GM19240 (cell line): Measurements from ENCODE around the gene LIG1.
"Not testable (repeated sequence)": the region's sequence is repeated elsewhere in the genome, so short reads cannot be mapped to it uniquely, and the experiment has no call there.

Experiments
- DNase-seq: peaks from one replicate; pipeline ENCODE4 v3.0.0; 2011; ENCODE audit warnings: low spot score; ENCODE audit not compliant: insufficient read length

Gene LIG1

DNA sequence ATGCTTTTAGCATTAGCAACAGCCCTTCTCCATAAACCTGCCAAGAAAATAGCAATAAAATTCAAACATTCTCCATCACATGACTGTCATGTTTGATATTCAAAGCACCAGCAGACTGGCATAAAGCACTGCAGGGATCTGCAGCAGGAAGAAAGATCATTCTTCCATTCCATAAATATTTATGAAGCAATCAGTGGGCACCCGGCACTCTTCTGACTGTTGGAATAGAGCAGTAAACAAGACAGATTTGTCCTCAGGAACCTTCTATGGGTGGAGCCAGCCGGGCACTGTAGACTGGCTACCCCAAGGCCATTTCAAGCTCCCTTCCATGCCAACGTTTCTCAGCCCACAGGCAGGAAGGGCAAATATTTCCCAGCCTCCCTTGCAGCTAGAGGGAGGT, 85.1 kb downstream of the LIG1 start:
- DNase-seq: no peak

DNA sequence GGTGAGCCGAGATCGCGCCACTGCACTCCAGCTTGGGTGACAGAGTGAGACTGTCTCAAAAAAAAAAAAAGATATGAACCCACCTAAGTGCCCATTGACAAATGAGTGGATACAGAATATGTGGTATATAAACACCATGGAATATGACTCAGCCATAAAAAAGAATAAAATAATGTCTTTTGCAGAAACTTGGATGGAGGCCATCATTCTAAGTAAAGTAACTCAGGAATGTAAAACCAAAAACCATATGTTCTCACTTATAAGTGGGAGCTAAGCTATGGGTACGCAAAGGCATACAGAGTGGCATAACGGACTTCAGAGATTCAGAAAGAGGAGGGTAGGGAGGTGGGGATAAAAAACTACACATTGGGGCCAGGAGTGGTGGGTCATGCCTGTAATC, 89.0 kb downstream of the LIG1 start:
- no peak for DNase-seq

DNA sequence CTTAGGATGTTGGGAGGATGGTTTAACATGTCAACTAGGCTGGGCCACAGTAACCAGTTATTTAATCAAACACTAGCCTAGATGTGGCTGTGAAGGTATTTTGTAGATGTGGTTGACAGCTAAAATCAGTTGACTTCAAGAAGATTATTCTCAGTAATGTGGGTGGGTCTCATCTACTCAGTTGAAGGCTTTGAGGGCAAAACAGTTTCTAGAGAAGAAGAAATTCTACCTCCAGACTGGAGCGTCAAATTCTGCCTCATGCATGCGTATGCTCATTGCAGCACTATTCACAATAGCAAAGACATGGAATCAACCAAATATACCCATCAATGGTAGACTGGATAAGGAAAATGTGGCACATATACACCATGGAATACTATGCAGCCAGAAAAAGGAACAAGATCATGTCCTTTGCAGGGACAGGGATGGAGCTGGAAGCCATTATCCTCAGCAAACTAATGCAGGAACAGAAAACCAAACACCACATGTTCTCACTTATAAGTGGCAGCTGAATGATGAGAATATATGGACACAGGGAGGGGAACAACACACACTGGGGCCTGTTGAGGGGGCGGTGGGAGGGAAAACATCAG, 99.9 kb downstream of the LIG1 start:
- DNase-seq: not testable (repeated sequence)

DNA sequence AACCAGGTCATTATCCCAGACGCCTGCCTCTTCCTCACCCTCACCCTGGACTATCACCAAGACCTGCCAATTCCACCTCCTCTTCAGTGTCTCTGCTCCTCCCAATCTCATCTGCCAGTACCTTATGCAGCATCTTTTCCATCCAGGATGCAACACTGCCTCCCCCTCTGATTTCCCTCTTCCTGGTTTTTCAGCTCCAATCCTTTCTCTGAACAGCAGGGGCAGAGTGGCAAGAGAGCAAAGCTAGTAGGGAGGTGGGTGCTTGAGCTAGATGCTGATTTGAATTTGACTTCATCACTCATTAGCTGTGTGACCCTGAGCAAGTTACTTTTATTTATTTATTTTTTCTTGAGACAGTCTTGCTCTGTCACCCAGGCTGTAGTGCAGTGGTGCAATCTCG, 100.7 kb downstream of the LIG1 start:
- DNase-seq: no peak
